Skeletal muscle tissue (tissue), 4 donors: ENCODE results near the gene KCNK18. TPM values are rescaled to one million over a fixed set of nuclear protein-coding genes. Genes with fewer than 3 reads are reported as not detected.

Source experiments
- H3K27ac ChIP-seq: one replicate; pipeline ENCODE4 v1.7.0; 2013; ENCODE audit warnings: mild to moderate bottlenecking, low read depth, low read length, inconsistent platforms
- H3K27me3 ChIP-seq, 3 donors: one replicate each; pipeline ENCODE4 v1.7.0; 2013; ENCODE audit warnings: low read length in 3 of 3; ENCODE audit not compliant: control insufficient read depth in 3 of 3, insufficient read depth in 3 of 3
- H3K36me3 ChIP-seq, 3 donors: one replicate each; pipeline ENCODE4 v1.7.0; 2013; ENCODE audit warnings: low read length in 3 of 3; ENCODE audit not compliant: control insufficient read depth in 3 of 3, insufficient read depth in 3 of 3
- H3K4me1 ChIP-seq, 3 donors: one replicate each; pipeline ENCODE4 v1.7.0; 2013; ENCODE audit warnings: low read length in 3 of 3, mild to moderate bottlenecking in 3 of 3; ENCODE audit not compliant: control insufficient read depth in 3 of 3, insufficient read depth in 3 of 3
- H3K4me3 ChIP-seq, 3 donors: one replicate each; pipeline ENCODE4 v1.7.0; 2013; ENCODE audit warnings: low read length in 3 of 3
- H3K9ac ChIP-seq, 3 donors: one replicate each; pipeline ENCODE4 v1.7.0; 2013; ENCODE audit warnings: low read length in 3 of 3, mild to moderate bottlenecking in 3 of 3, moderate library complexity in 2 of 3, low read depth in 1 of 3
- H3K9me3 ChIP-seq, 3 donors: one replicate each; pipeline ENCODE4 v1.7.0; 2013; ENCODE audit warnings: low read length in 3 of 3; ENCODE audit not compliant: control insufficient read depth in 3 of 3
- total RNA-seq: library from RNA; depleted of rRNA; stranded (reverse); fragments of >200 nt; gene quantifications from one replicate; pipeline ENCODE4 v1.2.3, GENCODE V29; 2014
- donor health status: Osteomylitis.

KCNK18 gene
- total RNA-seq, 1 donor from 2014 or later: not detected

GRCh38 chr10:117248750-117249465, 51.6 kb downstream of the KCNK18 start:
- no peak overlapping the region for H3K4me3 ChIP-seq
- no peaks in the 10 kb centered on the region for H3K4me1 ChIP-seq
- no peak overlapping the region for H3K27ac ChIP-seq
- no peaks in the 10 kb centered on the region for H3K36me3 ChIP-seq
- peaks cover 20 to 36% (median 33%) of the 10 kb centered on the region in 3 donors for H3K27me3 ChIP-seq
- H3K9ac ChIP-seq: no peak overlapping the region
- H3K9me3 ChIP-seq: no peaks in the 10 kb centered on the region

- Histone ChIP-seq H3K27me3 (peaks cover 13 to 35% (median 26%) of the 10 kb centered on the region in 3 donors), H3K4me3 (no peak overlapping the region), H3K9ac (no peak overlapping the region), H3K36me3 (no peaks in the 10 kb centered on the region), H3K4me1 (no peaks in the 10 kb centered on the region), H3K9me3 (no peaks in the 10 kb centered on the region), H3K27ac (no peak overlapping the region)
Observed at GRCh38 chr10:117249493-117250093, 52.3 kb downstream of the KCNK18 start.

- Histone ChIP-seq H3K27me3 (peaks cover 7 to 28% (median 19%) of the 10 kb centered on the region in 3 donors), H3K4me3 (no peak overlapping the region), H3K4me1 (no peaks in the 10 kb centered on the region), H3K9ac (no peak overlapping the region), H3K36me3 (no peaks in the 10 kb centered on the region), H3K27ac (no peak overlapping the region), H3K9me3 (no peaks in the 10 kb centered on the region)
Observed at GRCh38 chr10:117250411-117250810, 53.1 kb downstream of the KCNK18 start.

GRCh38 chr10:117253908-117254307, 56.6 kb downstream of the KCNK18 start:
- no peaks in the 10 kb centered on the region for H3K36me3 ChIP-seq
- no peak overlapping the region for H3K27ac ChIP-seq
- H3K4me1 ChIP-seq: no peaks in the 10 kb centered on the region
- no peak overlapping the region for H3K9ac ChIP-seq
- H3K9me3 ChIP-seq: no peaks in the 10 kb centered on the region
- H3K4me3 ChIP-seq: no peak overlapping the region
- peaks cover 15 to 35% (median 18%) of the 10 kb centered on the region in 3 donors for H3K27me3 ChIP-seq

- Histone ChIP-seq H3K4me3 (no peak overlapping the region), H3K9ac (no peak overlapping the region), H3K9me3 (no peaks in the 10 kb centered on the region), H3K27ac (no peak overlapping the region), H3K4me1 (no peaks in the 10 kb centered on the region), H3K27me3 (peaks cover 15 to 33% (median 22%) of the 10 kb centered on the region in 3 donors), H3K36me3 (no peaks in the 10 kb centered on the region)
Observed at GRCh38 chr10:117254338-117254737, 57.0 kb downstream of the KCNK18 start.

- no peaks in the 10 kb centered on the region for H3K9me3 ChIP-seq
- no peaks in the 10 kb centered on the region for H3K4me1 ChIP-seq
- no peak overlapping the region for H3K4me3 ChIP-seq
- H3K9ac ChIP-seq: no peak overlapping the region
- no peak overlapping the region for H3K27ac ChIP-seq
- H3K27me3 ChIP-seq: peaks cover 12 to 31% (median 26%) of the 10 kb centered on the region in 3 donors
- H3K36me3 ChIP-seq: no peaks in the 10 kb centered on the region
Observed at GRCh38 chr10:117254774-117255735, 57.8 kb downstream of the KCNK18 start.

- H3K36me3 ChIP-seq: no peaks in the 10 kb centered on the region
- H3K4me1 ChIP-seq: no peaks in the 10 kb centered on the region
- H3K4me3 ChIP-seq: no peak overlapping the region
- no peak overlapping the region for H3K27ac ChIP-seq
- no peak overlapping the region for H3K9ac ChIP-seq
- H3K9me3 ChIP-seq: no peaks in the 10 kb centered on the region
- H3K27me3 ChIP-seq: peaks cover 11 to 33% (median 27%) of the 10 kb centered on the region in 3 donors
Observed at GRCh38 chr10:117255835-117256460, 58.7 kb downstream of the KCNK18 start.

GRCh38 chr10:117256910-117257309, 59.6 kb downstream of the KCNK18 start:
- Histone ChIP-seq H3K9ac (no peak overlapping the region), H3K9me3 (no peaks in the 10 kb centered on the region), H3K36me3 (no peaks in the 10 kb centered on the region), H3K27ac (no peak overlapping the region), H3K27me3 (peaks cover 8 to 42% (median 34%) of the 10 kb centered on the region in 3 donors), H3K4me1 (no peaks in the 10 kb centered on the region), H3K4me3 (no peak overlapping the region)

- H3K4me3 ChIP-seq: no peak overlapping the region
- no peaks in the 10 kb centered on the region for H3K9me3 ChIP-seq
- H3K27me3 ChIP-seq: peaks cover 13 to 48% (median 38%) of the 10 kb centered on the region in 3 donors
- H3K4me1 ChIP-seq: no peaks in the 10 kb centered on the region
- no peak overlapping the region for H3K27ac ChIP-seq
- H3K9ac ChIP-seq: no peak overlapping the region
- no peaks in the 10 kb centered on the region for H3K36me3 ChIP-seq
Observed at GRCh38 chr10:117257721-117258120, 60.4 kb downstream of the KCNK18 start.
